Ecto neural progenitor cell (in vitro differentiated cells): ENCODE results near the gene SMIM35.
"Not testable (repeated sequence)": the region's sequence is repeated elsewhere in the genome, so short reads cannot be mapped to it uniquely, and the experiment has no call there.

ENCODE experiments used
- DNase-seq: peaks from one replicate; pipeline ENCODE4 v3.0.0-alpha.2; 2018; ENCODE audit warnings: low spot score

The SMIM35 gene

DNA sequence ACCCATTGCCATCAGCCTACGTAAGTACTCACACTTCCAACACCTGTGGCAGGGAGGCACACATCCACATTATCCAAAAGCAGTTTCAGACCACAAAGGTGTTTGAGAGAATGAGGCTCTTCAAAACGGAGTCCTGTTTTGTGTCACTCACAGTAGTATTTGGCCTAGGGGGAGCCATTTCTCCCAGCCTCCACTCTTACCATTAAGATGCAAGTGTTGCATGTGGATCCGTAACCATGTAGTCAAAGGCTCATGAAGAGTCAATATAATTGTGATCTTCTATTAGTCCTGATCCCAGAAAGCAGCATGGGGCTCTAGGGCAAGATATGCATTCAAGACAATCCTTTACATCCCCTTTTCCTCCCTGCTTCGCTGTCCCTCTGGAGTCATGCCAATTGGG is 59.1 kb downstream of the SMIM35 start:
- no peak for DNase-seq

DNA sequence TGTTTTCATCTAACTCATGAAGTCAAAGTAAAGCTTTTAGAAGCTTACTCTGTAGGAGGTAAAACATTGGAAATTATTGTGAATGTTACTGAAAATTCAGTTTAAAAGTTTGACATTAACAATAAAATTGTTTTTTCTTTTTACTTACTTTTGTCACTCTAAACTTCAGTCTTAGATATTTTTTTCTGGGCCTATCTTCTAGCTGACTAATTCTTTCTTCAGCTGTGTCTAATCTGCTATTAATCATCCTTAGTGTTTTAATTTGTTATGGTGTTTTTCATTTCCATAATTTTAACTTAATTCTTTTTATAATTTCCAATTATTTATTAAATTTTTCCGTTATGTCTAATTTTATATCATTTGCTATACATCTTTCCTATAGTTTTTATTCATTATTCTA is 65.6 kb downstream of the SMIM35 start:
- DNase-seq: no peak

DNA sequence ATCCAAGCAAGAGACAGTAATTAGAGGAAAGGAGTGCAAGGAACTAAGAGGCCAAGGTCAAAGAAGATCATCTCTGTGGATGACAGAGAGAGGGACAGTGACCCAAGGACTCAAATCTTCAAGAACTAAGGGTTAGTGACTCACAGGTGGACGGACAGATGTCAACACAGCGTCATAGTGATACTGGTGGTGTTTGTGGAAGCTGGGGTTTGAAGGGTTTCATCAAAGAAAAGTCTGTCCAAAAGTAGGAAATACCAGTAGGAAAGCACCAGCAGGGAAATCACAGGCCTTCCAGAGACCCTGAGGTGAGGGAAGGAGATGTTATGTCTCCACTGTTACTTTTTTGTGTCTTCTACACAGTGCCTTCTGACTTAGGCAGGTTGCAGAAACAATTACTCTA is 68.4 kb downstream of the SMIM35 start:
- no peak for DNase-seq

DNA sequence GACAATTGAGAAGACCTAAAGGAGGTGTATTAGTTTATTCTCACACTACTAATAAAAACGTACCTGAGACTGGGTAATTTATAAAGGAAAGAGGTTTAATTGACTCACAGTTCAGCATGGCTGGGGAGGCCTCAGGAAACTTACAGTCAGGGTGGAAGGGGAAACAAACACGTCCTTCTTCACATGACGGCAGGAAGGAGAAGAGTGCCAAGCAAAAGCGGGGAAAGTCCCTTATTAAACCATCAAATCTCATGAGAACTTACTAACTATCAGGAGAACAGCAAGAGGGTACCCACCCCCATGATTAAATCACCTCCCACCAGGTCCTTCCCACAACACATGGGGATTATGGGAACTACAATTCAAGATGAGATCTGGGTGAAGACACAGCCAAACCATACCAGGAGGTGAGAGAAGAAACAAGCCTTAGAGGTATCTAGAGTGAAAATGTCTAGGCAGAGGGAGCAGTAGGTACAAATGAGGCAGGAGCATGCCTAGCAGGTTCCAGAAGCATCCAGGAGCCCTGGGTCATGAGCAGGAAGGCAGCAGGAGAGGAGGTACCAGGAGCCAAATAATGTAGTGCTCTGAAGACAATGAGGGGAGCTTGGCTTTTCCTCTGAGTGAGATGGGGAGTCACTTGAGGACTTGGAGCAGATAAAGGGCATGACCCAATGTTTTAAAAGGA is 69.0 kb downstream of the SMIM35 start:
- no peak for DNase-seq

DNA sequence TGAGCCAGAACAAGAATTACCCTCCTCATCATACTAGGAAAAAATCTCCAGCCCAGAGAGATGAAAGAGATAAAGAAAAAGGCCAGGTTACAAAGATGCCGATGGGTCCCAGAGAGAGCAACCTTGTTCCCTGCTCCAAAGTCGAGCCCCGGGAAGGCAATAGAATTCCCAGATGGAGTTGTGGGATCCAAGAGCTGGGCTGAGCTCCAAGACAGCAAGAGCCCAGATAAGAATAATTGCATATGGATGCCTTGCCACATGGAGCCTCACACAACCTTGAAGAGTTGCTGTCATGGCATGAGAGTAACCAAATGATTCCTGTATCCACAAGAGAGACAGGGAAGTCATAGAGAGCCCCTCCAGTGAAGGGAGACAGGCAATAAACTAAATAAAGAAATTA is 69.7 kb downstream of the SMIM35 start:
- DNase-seq: no peak

DNA sequence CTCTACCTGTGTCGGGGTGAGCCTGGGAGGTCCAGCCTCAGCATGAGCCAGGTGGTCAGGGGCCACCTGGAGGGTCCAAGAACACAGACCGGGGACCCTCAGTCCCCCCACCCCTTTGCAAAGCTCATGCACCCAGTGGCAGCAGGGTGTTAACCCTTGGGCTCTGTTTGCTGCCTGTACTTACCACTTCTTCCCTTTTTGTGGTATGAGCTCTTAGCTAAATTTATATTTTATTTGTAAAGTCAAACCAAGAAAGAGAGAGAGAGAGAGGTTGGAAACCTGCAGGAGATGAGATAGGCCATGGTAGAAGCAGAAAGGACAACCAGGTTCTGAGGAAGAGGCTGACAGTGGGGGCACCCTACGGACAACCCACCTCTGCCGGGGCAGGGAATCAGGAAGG is 70.7 kb downstream of the SMIM35 start:
- no peak for DNase-seq

DNA sequence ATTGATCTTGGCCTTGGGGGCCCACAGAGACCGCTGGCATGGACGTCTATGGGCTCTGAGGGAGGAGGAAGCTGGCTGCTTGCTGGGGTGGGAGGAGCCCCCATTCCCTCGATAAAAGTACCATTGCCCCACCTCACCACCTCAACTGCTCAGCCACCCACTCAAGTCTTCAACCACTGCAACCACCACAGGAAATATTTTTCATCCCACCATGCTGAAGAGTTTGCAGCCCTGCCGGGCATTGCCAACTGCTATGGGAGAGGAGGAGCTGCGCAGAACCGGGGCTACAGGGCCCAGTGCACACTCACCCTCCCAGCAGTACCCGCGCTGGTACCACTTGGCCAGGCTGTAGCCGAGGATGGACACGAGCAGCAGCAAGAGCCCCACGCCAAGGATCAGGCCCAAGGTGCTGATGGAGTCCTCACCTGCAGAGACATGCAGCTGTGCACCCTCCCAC is 71.3 kb downstream of the SMIM35 start:
- DNase-seq: no peak

DNA sequence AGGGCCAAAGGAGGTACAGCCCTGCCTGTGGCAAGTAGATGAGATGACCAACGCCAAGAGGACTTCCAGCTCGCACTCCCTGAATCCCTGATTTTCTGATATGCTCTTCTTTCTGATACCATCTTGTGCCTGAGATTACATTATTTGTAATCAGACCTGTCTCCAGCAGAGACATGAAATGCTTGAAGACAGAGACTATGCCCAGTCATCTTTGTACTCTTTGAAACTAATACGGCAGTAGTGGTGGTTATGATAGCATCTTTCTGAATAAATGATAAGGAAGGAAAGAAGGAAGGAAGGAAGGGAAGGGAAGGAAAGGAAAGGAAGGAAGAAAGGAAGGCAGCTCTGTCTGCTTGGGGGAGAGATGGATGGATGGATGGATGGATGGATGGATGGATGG is 72.7 kb downstream of the SMIM35 start:
- DNase-seq: no peak

DNA sequence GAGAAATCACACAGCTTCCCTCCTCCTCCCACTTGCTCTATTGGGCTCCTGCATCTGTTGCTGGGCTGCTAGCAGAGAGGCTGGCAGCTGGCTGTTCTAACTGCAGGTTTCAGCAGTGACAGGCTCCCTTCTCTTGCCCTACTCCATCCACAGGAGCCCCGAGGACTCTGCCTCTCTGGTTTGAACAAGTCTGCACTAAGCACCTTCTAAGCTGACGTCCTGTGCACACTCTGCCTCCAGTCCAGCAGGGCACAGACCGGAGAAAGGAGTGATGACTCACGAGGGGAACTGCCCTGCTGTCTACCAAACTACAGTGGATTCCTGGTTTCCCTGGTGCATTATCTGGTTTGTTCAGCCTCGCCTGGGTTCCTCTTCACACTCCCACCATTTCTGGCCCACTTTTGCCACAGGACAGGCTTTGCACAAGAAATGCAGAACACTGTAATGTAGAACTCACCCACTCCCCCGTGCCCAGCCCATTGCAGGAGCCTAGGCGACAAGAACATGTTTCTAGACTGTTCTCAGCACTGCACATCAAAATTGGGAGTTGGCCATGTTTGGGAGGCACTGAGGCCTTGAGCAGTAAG is 74.6 kb downstream of the SMIM35 start:
- no peak for DNase-seq

DNA sequence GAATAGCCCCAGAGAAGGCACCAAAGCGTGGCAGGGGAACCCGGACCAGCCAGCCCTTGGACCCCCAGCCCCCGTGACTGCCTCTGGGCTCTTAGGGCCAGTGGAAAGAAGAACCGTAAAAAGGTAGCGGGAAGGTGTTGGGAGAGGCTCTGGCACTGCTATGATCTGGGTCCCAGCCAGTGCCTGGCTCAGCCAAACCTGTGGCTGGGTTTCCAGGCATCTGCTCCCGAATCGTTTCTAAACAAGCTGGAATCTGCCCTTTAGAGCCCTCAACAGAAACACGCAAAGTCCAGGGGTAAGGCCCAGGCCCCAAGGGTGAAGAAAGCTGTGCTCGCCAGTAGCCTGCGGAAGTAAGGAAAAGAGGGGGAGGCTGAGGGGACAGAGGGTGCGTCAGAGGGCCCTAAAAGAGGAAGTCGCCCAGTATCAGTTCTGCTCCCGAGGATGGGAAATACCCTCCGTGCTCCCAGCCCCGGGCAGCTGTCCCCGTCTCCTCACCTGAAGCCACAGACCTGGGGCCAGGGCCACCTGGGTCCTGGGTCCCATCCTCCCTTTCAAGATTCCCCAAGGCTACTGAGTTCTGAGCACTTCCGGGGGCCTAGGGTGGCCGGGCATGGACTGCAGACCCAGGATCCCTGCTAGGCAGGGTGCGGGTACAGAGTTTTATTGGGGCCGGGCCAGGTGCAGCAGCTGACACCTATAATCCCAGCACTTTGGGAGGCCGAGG is 75.9 kb downstream of the SMIM35 start:
- no peak for DNase-seq

DNA sequence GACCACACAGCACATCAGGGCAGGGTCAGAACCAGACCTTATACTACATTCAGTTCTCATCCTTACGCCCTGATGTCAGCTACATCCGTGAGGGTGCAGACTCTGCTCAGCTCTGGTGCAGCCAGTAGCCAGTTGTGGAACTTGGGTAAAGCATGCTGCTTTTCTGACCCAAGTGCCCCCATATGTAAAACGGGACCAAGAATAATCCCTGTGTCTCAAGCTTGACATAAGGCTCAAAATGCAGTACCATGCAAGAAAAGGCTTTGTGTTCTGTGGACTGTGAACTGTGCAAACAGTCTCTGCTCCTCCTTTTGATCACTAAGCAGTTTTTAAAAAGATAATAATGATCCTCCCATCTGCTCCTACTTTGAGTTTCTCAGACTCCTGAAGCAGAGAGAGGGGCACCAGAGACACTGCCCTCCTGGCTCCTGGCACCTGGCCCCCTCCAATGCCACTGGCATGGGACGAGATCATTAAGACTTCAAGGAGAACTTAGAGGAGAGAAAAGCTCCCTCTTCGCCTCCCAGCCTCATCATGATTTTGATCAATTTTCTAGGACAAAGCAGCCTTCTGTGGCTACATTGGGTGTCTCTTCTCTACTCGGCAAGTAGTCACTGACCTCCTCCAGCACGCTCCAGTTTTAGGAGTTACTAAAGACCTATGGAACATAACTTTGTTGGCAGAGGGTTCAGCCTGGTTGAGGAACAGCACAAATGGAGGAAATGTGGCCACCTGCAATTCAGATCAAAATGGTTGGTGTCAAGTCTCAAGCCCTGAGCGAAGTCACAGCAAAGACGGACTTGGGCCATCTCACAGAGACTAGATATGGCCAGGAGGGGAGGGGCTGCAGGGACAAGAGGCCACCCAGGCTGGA is 76.7 kb downstream of the SMIM35 start:
- no peak for DNase-seq

DNA sequence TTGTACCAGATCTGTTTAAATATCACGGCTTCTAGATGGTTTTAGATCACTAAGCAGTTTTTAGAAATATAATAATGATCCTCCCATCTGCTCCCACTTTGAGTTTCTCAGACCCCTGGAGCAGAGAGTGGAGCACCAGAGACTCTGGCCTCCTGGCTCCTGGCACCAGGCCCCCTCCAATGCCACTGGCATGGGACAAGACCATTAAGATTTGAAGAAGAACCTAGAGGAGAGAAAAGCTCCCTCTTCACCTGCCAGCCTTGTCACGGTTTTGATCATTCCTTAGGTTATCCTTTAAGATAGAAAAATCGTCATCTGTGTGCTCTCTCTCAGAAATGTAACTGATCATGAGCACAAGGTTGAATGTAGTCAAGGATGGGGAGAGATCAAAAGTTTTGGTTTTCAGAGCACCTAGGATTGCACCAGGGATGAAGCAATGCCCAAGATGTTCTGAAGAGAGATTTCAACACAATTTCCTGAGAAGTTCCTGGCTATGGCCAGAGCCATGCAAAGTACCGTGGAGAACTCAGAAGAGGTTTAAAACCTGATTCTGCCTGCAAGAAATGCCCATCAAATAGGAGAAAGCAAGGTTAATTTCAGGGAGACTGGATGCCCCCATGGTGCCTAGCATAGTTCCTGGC is 78.4 kb downstream of the SMIM35 start:
- no peak for DNase-seq

DNA sequence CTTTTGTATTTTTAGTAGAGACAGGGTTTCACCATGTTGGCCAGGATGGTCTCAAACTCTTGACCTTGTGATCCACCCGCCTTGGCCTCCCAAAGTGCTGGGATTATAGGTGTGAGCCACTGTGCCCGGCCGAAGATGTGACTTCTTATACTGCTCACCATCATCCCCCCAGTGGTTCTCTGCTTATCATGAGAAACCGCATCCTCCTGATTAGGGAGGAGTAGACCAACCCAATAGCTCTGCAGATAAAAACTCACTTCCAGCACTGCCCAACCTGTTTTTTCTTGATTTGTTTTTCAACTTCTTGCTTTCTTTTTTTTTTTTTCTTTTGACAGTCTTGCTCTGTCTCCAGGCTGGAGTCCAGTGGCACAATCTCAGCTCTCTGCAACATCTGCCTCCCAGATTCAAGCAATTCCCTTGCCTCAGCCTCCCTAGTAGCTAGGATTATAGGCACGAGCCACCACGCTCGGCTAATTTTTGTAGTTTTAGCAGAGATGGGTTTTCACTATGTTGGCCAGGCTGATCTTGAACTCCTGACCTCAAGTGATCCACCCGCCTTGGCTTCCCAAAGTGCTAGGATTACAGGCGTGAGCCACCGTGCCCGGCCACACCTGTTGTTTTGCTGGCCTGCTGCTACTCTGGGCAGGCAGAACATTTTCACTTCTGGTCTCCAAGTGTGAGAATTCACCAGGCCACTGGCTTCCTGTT is 79.0 kb downstream of the SMIM35 start:
- not testable (repeated sequence) for DNase-seq

DNA sequence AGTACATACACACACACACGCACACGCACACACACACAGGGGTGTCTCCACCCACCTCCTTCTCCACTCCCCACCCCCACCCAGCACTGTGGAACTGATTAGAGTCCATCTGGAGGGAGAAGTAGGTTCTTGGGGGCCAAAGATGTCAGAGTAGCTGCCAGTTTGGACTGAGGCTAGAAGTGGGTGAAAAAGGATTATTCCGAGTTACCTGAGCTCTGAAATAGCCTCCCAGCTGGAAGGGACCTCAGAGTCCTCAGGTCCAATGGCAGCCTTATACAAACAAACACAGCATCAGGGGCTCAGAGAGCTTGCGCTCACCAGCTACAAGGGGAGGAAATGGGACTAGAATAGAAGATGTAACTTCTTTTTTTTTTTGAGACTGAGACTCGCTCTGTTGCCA is 79.7 kb downstream of the SMIM35 start:
- DNase-seq: no peak

DNA sequence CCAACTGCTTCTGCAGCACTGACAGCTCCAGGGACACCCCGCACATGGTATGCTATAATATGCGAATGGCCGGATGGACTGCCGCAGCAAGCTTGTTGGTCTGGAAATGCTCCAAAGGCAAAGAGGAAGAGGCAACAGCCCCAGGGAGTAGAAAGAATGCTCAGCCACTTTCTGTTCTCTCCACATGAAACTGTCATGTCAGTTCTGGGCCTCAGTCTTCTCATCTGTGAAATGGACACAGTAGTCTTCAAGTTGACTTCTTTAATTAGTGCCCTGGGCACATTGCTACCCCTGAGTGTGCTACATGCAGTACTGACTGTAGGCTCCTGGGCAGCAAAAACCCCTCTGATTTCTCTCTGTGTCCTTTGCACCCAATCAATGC is 80.6 kb downstream of the SMIM35 start:
- no peak for DNase-seq

DNA sequence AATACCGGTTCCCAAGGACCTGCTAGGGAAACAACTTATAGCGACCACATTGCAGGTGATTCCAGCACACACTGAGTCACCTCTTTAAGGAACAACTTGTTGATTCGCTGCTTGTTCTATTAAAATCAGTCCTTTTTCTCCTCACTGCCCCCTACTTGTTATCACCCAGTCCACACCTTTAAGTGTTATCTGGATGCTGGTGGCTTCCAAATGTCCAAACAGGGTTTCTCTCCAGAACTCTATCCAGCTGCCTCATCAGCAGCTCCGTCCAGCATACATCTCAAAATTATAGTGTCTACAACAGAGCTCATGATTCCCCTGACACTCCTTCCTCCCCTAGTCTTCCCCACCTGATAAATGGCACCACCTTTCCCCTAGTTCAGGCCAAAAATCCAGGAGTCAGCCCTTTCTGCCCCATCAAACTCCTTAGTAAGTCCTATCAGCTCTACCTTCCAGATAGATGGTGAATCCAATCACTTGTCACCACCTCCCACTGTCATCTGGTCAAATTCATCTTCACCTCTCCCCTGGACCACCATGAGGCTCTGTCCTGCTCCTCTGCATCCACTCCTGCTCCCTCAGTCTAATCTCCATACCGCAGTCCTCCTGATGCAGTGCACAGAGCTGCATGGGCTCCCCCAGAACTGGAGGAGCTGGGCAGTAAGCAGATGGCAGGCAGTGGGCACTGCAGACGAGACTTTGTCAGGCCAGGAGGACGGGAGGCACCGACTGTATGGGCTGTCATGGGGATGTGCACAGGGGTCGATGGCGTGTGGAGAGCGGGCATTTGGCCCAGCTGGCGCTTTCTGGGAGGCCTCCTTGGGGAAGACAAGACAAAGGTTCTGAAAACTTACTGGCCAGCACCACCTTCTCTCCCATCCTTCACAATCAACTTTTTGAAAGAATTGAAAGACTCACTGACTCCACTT is 81.3 kb downstream of the SMIM35 start:
- no peak for DNase-seq

DNA sequence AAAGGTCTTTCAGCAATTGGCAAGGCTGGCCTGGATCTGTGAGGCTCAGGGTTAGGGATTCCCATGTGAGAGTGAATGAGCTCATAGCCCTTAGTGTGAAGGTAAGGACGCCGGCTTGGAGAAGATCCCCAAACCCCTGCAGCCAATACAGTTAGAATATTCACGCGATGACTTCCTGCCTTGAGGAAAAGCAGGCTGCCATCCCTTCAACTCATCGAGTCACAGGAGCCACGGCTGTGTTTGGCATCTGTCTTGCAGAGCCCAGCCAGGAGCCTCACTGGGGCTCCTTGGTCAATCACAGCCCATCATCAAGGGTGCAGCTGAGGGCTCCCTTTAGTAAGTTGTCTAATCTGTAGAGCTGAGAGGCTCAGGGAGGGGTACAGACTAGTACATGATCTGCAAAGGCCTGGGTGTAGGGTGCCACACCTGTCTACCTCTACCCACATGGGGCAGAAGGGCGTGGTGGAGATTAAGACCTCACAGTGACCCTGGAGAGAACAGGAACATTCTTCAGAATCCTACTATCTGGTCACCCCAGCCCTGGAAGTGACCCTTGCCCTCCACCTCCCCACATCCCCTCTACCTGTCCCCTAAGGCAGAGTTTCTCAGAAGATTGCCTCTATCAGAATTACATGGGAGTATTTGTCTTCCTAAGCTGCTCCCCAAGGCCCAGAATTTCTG is 82.1 kb downstream of the SMIM35 start:
- DNase-seq: no peak

DNA sequence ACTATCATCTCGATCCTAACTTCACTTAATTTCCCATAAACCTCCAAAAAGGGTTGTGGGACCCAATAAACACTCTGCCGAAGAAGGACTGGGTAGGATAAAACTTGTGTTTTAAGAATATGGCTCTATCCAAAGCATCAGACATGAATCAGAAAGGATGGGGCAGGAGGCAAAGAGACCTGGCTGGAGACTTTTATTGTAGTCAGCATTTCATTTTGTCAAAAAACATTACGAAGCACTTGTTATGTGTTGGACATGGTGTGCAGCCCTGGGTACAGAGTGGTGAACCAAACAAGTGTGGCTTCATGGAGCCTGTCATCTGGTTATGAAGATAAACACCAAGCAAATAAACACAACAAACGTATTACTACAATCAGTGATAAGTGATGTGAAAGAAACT is 83.3 kb downstream of the SMIM35 start:
- DNase-seq: no peak

DNA sequence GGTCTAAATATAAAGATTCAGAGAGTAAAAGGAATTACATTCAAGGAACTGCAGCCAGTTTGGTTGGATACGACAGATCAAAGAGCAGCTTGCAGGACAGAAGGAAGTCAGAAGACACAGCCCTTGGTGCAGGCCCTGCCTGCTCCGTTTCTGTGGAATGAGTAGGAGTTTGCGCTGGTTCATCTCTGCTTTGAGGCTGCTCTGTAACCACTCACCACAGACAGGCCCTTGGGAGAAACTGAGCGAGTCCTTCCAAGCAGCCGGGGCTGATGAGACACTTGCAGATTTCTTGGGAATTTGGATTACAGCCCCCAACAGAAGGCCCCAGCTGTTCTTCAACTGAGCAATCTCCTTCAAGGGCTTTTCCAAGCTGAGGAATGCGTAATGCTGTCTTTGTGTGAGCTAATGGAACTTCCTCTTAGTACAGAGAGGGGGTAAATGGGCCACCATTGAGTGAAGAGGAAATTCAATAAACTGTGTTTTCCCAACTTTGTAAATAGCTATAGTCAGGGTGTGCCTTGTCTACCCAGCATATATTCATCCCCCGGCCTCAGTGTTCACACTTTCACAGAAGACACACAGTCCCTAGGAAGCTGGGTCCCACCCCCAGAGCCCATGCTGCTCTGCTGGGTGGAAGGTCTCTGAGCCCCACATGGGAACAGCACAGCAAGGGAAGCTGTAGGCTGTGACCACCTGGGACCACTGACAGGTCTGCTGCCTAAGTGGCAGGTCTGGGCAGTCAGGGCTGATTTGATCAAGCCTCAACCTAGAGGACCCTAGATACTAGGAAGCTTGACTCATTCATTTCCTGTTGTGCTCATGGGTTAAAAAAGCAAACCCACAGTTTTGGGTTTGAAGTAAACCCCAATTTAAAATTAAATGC is 84.0 kb downstream of the SMIM35 start:
- peak; percentile 63 for DNase-seq
